Activated naive CD4-positive, alpha-beta T cell treated with anti-CD3 and anti-CD28 coated beads, Interleukin-2, amount 50 U/mL, for 24 hours (primary cell): ENCODE results near the gene MYRIP.

Experiments
- H3K27ac Mint-ChIP-seq: one replicate; pipeline ENCODE4 v1.8.0; 2021; ENCODE audit warnings: mild to moderate bottlenecking, mixed read lengths
- H3K27me3 Mint-ChIP-seq: one replicate; pipeline ENCODE4 v1.8.0; 2021; ENCODE audit warnings: mixed read lengths
- H3K36me3 Mint-ChIP-seq: one replicate; pipeline ENCODE4 v1.8.0; 2021; ENCODE audit warnings: mixed read lengths
- H3K4me1 Mint-ChIP-seq: one replicate; pipeline ENCODE4 v1.8.0; 2021; ENCODE audit warnings: mixed read lengths
- H3K4me3 Mint-ChIP-seq: one replicate; pipeline ENCODE4 v1.8.0; 2021; ENCODE audit warnings: mild to moderate bottlenecking, mixed read lengths
- H3K9me3 Mint-ChIP-seq: one replicate; pipeline ENCODE4 v1.8.0; 2021; ENCODE audit warnings: mixed read lengths

MYRIP gene

GRCh38 chr3:40230382-40230781, 421.0 kb downstream of the MYRIP start:
- no peaks in the 10 kb centered on the region for H3K27me3 Mint-ChIP-seq
- no peaks in the 10 kb centered on the region for H3K4me1 Mint-ChIP-seq
- H3K9me3 Mint-ChIP-seq = no peaks in the 10 kb centered on the region
- H3K27ac Mint-ChIP-seq = no peak overlapping the region
- H3K36me3 Mint-ChIP-seq = peaks cover 6% of the 10 kb centered on the region
- H3K4me3 Mint-ChIP-seq = no peak overlapping the region

- no peaks in the 10 kb centered on the region for H3K27me3 Mint-ChIP-seq
- H3K4me3 Mint-ChIP-seq = no peak overlapping the region
- no peaks in the 10 kb centered on the region for H3K9me3 Mint-ChIP-seq
- H3K4me1 Mint-ChIP-seq = no peaks in the 10 kb centered on the region
- no peak overlapping the region for H3K27ac Mint-ChIP-seq
- peaks cover 9% of the 10 kb centered on the region for H3K36me3 Mint-ChIP-seq
Measured at GRCh38 chr3:40232626-40233025, 423.2 kb downstream of the MYRIP start.

- Mint-ChIP-seq H3K36me3 (peaks cover 10% of the 10 kb centered on the region), H3K4me1 (no peaks in the 10 kb centered on the region), H3K27me3 (no peaks in the 10 kb centered on the region), H3K9me3 (no peaks in the 10 kb centered on the region), H3K27ac (no peak overlapping the region), H3K4me3 (no peak overlapping the region)
Measured at GRCh38 chr3:40237159-40237558, 427.8 kb downstream of the MYRIP start.

GRCh38 chr3:40237889-40238571, 428.6 kb downstream of the MYRIP start:
- Mint-ChIP-seq H3K27ac (no peak overlapping the region), H3K4me1 (no peaks in the 10 kb centered on the region)

GRCh38 chr3:40240921-40241320, 431.5 kb downstream of the MYRIP start:
- H3K4me1 Mint-ChIP-seq = no peaks in the 10 kb centered on the region
- no peak overlapping the region for H3K27ac Mint-ChIP-seq
- H3K36me3 Mint-ChIP-seq = peaks cover 4% of the 10 kb centered on the region
- no peaks in the 10 kb centered on the region for H3K9me3 Mint-ChIP-seq
- no peak overlapping the region for H3K4me3 Mint-ChIP-seq
- H3K27me3 Mint-ChIP-seq = no peaks in the 10 kb centered on the region

More at GRCh38 chr3:40237889-40238571, 428.6 kb downstream of the MYRIP start:
- peaks cover 10% of the 10 kb centered on the region for H3K36me3 Mint-ChIP-seq
- no peak overlapping the region for H3K4me3 Mint-ChIP-seq
- H3K9me3 Mint-ChIP-seq = no peaks in the 10 kb centered on the region
- no peaks in the 10 kb centered on the region for H3K27me3 Mint-ChIP-seq

- Mint-ChIP-seq H3K4me1 (no peaks in the 10 kb centered on the region), H3K36me3 (peaks cover 2% of the 10 kb centered on the region), H3K27ac (no peak overlapping the region), H3K27me3 (no peaks in the 10 kb centered on the region), H3K4me3 (no peak overlapping the region), H3K9me3 (no peaks in the 10 kb centered on the region)
Measured at GRCh38 chr3:40242216-40242615, 432.8 kb downstream of the MYRIP start.

- Mint-ChIP-seq H3K27ac (no peak overlapping the region), H3K9me3 (no peaks in the 10 kb centered on the region), H3K4me3 (no peak overlapping the region), H3K36me3 (peaks cover 1% of the 10 kb centered on the region), H3K4me1 (no peaks in the 10 kb centered on the region), H3K27me3 (no peaks in the 10 kb centered on the region)
Measured at GRCh38 chr3:40242638-40243037, 433.2 kb downstream of the MYRIP start.

- no peak overlapping the region for H3K27ac Mint-ChIP-seq
- no peak overlapping the region for H3K4me3 Mint-ChIP-seq
- H3K27me3 Mint-ChIP-seq = no peaks in the 10 kb centered on the region
- H3K4me1 Mint-ChIP-seq = no peaks in the 10 kb centered on the region
- no peaks in the 10 kb centered on the region for H3K9me3 Mint-ChIP-seq
- peaks cover 4% of the 10 kb centered on the region for H3K36me3 Mint-ChIP-seq
Measured at GRCh38 chr3:40243056-40243455, 433.6 kb downstream of the MYRIP start.

GRCh38 chr3:40247714-40248454, 438.5 kb downstream of the MYRIP start:
- Mint-ChIP-seq H3K4me3 (no peak overlapping the region), H3K36me3 (peaks cover 9% of the 10 kb centered on the region), H3K27me3 (no peaks in the 10 kb centered on the region), H3K4me1 (no peaks in the 10 kb centered on the region), H3K27ac (no peak overlapping the region), H3K9me3 (no peaks in the 10 kb centered on the region)

GRCh38 chr3:40248591-40248990, 439.2 kb downstream of the MYRIP start:
- H3K4me3 Mint-ChIP-seq = no peak overlapping the region
- no peaks in the 10 kb centered on the region for H3K27me3 Mint-ChIP-seq
- H3K36me3 Mint-ChIP-seq = peaks cover 9% of the 10 kb centered on the region
- no peaks in the 10 kb centered on the region for H3K4me1 Mint-ChIP-seq
- H3K9me3 Mint-ChIP-seq = no peaks in the 10 kb centered on the region
- H3K27ac Mint-ChIP-seq = no peak overlapping the region

GRCh38 chr3:40249168-40249567, 439.8 kb downstream of the MYRIP start:
- peaks cover 9% of the 10 kb centered on the region for H3K36me3 Mint-ChIP-seq
- no peaks in the 10 kb centered on the region for H3K27me3 Mint-ChIP-seq
- no peak overlapping the region for H3K27ac Mint-ChIP-seq
- no peaks in the 10 kb centered on the region for H3K9me3 Mint-ChIP-seq
- no peak overlapping the region for H3K4me3 Mint-ChIP-seq
- no peaks in the 10 kb centered on the region for H3K4me1 Mint-ChIP-seq

- H3K36me3 Mint-ChIP-seq = peaks cover 3% of the 10 kb centered on the region
- no peaks in the 10 kb centered on the region for H3K27me3 Mint-ChIP-seq
- H3K4me3 Mint-ChIP-seq = no peak overlapping the region
- H3K4me1 Mint-ChIP-seq = no peaks in the 10 kb centered on the region
- H3K27ac Mint-ChIP-seq = no peak overlapping the region
- H3K9me3 Mint-ChIP-seq = no peaks in the 10 kb centered on the region
Measured at GRCh38 chr3:40254491-40254890, 445.1 kb downstream of the MYRIP start.

GRCh38 chr3:40254891-40255290, 445.5 kb downstream of the MYRIP start:
- no peaks in the 10 kb centered on the region for H3K27me3 Mint-ChIP-seq
- H3K4me3 Mint-ChIP-seq = no peak overlapping the region
- no peaks in the 10 kb centered on the region for H3K4me1 Mint-ChIP-seq
- H3K9me3 Mint-ChIP-seq = no peaks in the 10 kb centered on the region
- H3K27ac Mint-ChIP-seq = no peak overlapping the region
- no peaks in the 10 kb centered on the region for H3K36me3 Mint-ChIP-seq

GRCh38 chr3:40255532-40255931, 446.1 kb downstream of the MYRIP start:
- no peak overlapping the region for H3K4me3 Mint-ChIP-seq
- no peaks in the 10 kb centered on the region for H3K36me3 Mint-ChIP-seq
- H3K27me3 Mint-ChIP-seq = no peaks in the 10 kb centered on the region
- no peak overlapping the region for H3K27ac Mint-ChIP-seq
- H3K4me1 Mint-ChIP-seq = no peaks in the 10 kb centered on the region
- no peaks in the 10 kb centered on the region for H3K9me3 Mint-ChIP-seq

- no peaks in the 10 kb centered on the region for H3K36me3 Mint-ChIP-seq
- no peak overlapping the region for H3K27ac Mint-ChIP-seq
- H3K4me1 Mint-ChIP-seq = no peaks in the 10 kb centered on the region
- H3K27me3 Mint-ChIP-seq = no peaks in the 10 kb centered on the region
- no peak overlapping the region for H3K4me3 Mint-ChIP-seq
- H3K9me3 Mint-ChIP-seq = no peaks in the 10 kb centered on the region
Measured at GRCh38 chr3:40258064-40258463, 448.7 kb downstream of the MYRIP start.

GRCh38 chr3:40258555-40258954, 449.1 kb downstream of the MYRIP start:
- no peaks in the 10 kb centered on the region for H3K9me3 Mint-ChIP-seq
- H3K4me1 Mint-ChIP-seq = no peaks in the 10 kb centered on the region
- no peak overlapping the region for H3K27ac Mint-ChIP-seq

More at GRCh38 chr3:40258555-40258954, 449.1 kb downstream of the MYRIP start:
- Mint-ChIP-seq H3K27me3 (no peaks in the 10 kb centered on the region), H3K4me3 (no peak overlapping the region), H3K36me3 (no peaks in the 10 kb centered on the region)
